ENCODE measurements around the gene SPINT1.

SPINT1 gene

GRCh38 chr15:40904552-40905201 is 60.8 kb downstream of the SPINT1 start:
- Mint-ChIP-seq H3K4me1 (ENCODE audit: low read depth) (peaks cover 26% of the 10 kb centered on the region), H3K4me3 (no peak overlapping the region), H3K9me3 (no peaks in the 10 kb centered on the region), H3K36me3 (ENCODE audit: low read depth) (peaks cover 22% of the 10 kb centered on the region), H3K27me3 (ENCODE audit: low read depth) (no peaks in the 10 kb centered on the region), H3K27ac (peak overlapping the region; percentile 55)

DNA sequence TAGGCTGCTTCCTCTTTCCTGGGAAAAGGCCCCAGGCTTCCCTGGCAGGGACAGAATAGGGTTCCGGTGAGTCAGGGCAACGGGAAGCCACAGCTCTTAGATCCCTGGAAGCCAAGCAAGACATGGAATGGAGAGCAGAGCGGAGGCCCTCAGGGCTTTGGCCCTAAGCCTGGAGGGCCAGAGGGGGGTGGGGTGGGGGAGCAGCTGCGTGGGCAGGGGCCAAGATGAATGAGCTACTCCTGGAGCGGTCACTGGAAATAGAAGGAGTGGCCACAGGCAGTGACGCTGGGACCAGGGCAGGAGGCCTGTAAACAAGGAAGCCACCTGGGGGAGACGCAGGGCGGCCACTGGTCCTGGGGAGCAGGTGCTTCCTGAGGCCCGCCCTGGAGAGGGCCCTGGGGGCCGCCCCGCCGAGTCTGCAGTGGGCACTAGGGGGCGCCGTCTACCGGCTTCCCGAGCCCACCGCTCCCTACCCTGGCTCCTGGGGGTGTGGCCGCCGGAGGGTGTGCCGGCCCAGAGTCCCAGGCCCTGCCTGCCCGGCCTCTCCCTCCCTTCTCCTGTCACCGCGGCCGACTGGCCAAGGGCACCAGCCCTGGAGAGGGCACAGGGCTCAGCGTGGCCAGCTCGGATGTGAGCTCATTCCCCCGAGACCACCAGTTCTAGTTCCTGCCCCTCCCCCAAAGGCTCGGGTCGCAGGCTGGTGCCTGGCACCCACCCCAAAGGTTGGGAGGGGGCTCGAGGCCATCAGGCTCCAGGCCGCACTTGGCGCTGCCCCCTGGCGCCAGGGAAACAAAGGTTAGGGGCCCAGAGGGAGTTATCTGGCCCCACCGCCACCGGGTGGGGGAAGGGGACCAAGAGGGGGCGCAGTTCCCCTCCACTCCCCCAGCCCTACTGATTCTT is 62.5 kb downstream of the SPINT1 start:
- no peak overlapping the region for H3K27ac Mint-ChIP-seq
- H3K4me1 Mint-ChIP-seq (ENCODE audit: low read depth): peaks cover 26% of the 10 kb centered on the region
- peaks cover 19% of the 10 kb centered on the region for H3K36me3 Mint-ChIP-seq (ENCODE audit: low read depth)
- no peaks in the 10 kb centered on the region for H3K9me3 Mint-ChIP-seq
- peak overlapping the region; percentile 50 for H3K4me3 Mint-ChIP-seq
- no peaks in the 10 kb centered on the region for H3K27me3 Mint-ChIP-seq (ENCODE audit: low read depth)

- peak overlapping the region; percentile 45 for H3K27ac Mint-ChIP-seq
- peak overlapping the region; percentile 50 for H3K4me3 Mint-ChIP-seq
- no peaks in the 10 kb centered on the region for H3K27me3 Mint-ChIP-seq (ENCODE audit: low read depth)
- H3K36me3 Mint-ChIP-seq (ENCODE audit: low read depth): peaks cover 18% of the 10 kb centered on the region
- peaks cover 26% of the 10 kb centered on the region for H3K4me1 Mint-ChIP-seq (ENCODE audit: low read depth)
- no peaks in the 10 kb centered on the region for H3K9me3 Mint-ChIP-seq
These were observed 63.3 kb downstream of the SPINT1 start for GRCh38 chr15:40906991-40907802.

Measured in T-helper 1 cell treated with Interleukin-12 subunit alpha and Interleukin-12 subunit beta and Interleukin-4 antibody, amounts not matched to agents 30 μg/mL and 1 μg/mL, for 36 hours (primary cell).